CD14-positive monocyte (primary cell): ENCODE data around the gene SLC39A9. TPM values are rescaled to one million over a fixed set of nuclear protein-coding genes. Genes with fewer than 3 reads are reported as not detected.
A peak's percentile ranks its signal among the peaks of the same experiment; 100 is the strongest.

Source experiments
- DNase-seq, 3 donors: peaks; one replicate each; pipeline ENCODE4 v3.0.0-alpha.2; 2011 to 2022
- H2AFZ ChIP-seq: 2 replicates; pipeline ENCODE4 v1.6.0; 2012; ENCODE audit warnings: mild to moderate bottlenecking, low read depth, low read length, inconsistent platforms; ENCODE audit not compliant: insufficient read depth, poor library complexity, severe bottlenecking
- H3K27ac ChIP-seq, 2 donors: 1 replicate in 1 of 2; 2 replicates in 1 of 2; pipeline ENCODE4 v1.5.1; 2012 to 2013; ENCODE audit warnings: low read length in 2 of 2, control low read depth in 1 of 2, inconsistent platforms in 1 of 2, low read depth in 1 of 2, mild to moderate bottlenecking in 1 of 2
- H3K27me3 ChIP-seq, 2 donors: one replicate each; pipeline versions ENCODE4 v1.6.0 to v1.6.1; 2011 to 2013; ENCODE audit warnings: low read length in 2 of 2; ENCODE audit not compliant: control insufficient read depth in 2 of 2, insufficient read depth in 2 of 2
- H3K36me3 ChIP-seq, 2 donors: replicated peaks in 1 of 2; 1 replicate in 1 of 2; 2 replicates in 1 of 2; pipeline versions ENCODE4 v1.5.1 to v1.6.1; 2012 to 2013; ENCODE audit warnings: low read length in 2 of 2, control low read depth in 1 of 2, inconsistent platforms in 1 of 2, mild to moderate bottlenecking in 1 of 2; ENCODE audit not compliant: insufficient read depth in 2 of 2, control insufficient read depth in 1 of 2
- H3K4me1 ChIP-seq, 2 donors: 1 replicate in 1 of 2; 2 replicates in 1 of 2; pipeline versions ENCODE4 v1.5.1 to v1.6.1; 2012 to 2013; ENCODE audit warnings: low read length in 2 of 2, control low read depth in 1 of 2, inconsistent platforms in 1 of 2, mild to moderate bottlenecking in 1 of 2, moderate library complexity in 1 of 2; ENCODE audit not compliant: insufficient read depth in 2 of 2, control insufficient read depth in 1 of 2
- H3K4me2 ChIP-seq: replicated peaks from 2 replicates; pipeline ENCODE3; 2012; ENCODE audit warnings: low read length, moderate library complexity, mild to moderate bottlenecking; ENCODE audit not compliant: poor library complexity, severe bottlenecking; ENCODE audit errors: extremely low read depth
- H3K4me3 ChIP-seq, 3 experiments: fragments of 200-600 bp in 1 of 3; sonication (generic) in 1 of 3; replicated peaks in 1 of 3; 1 replicate in 2 of 3; 2 replicates in 1 of 3; pipeline ENCODE4 v1.5.1; 2011 to 2013; ENCODE audit warnings: low read length in 3 of 3, mild to moderate bottlenecking in 3 of 3, control low read depth in 2 of 3, low read depth in 2 of 3, inconsistent platforms in 1 of 3, moderate library complexity in 1 of 3
- H3K79me2 ChIP-seq: 2 replicates; pipeline ENCODE4 v1.6.0; 2012; ENCODE audit warnings: mild to moderate bottlenecking, control low read depth, inconsistent platforms, low read length, moderate library complexity; ENCODE audit not compliant: insufficient read depth
- H3K9ac ChIP-seq: 2 replicates; pipeline ENCODE4 v1.6.0; 2017; ENCODE audit warnings: low read length, mild to moderate bottlenecking; ENCODE audit not compliant: insufficient read depth, poor library complexity, severe bottlenecking
- H3K9me3 ChIP-seq, 2 donors: replicated peaks in 1 of 2; 1 replicate in 1 of 2; 2 replicates in 1 of 2; pipeline versions ENCODE4 v1.5.1 to v1.6.1; 2012 to 2013; ENCODE audit warnings: low read length in 2 of 2, control low read depth in 1 of 2; ENCODE audit not compliant: control insufficient read depth in 1 of 2, insufficient read depth in 1 of 2
- H4K20me1 ChIP-seq: 2 replicates; pipeline ENCODE4 v1.6.0; 2012; ENCODE audit warnings: mild to moderate bottlenecking, low read length, control low read depth, moderate library complexity; ENCODE audit not compliant: insufficient read depth
- H3K27ac Mint-ChIP-seq, 7 donors: one replicate each; pipeline ENCODE4 v1.8.0; 2020; ENCODE audit warnings: mild to moderate bottlenecking in 7 of 7, mixed read lengths in 7 of 7, moderate library complexity in 6 of 7, inconsistent platforms in 2 of 7
- H3K27me3 Mint-ChIP-seq, 3 donors: one replicate each; pipeline ENCODE4 v1.8.0; 2021 to 2022; ENCODE audit warnings: low read depth in 3 of 3, mild to moderate bottlenecking in 3 of 3, mixed read lengths in 3 of 3, moderate library complexity in 3 of 3, inconsistent platforms in 1 of 3
- H3K36me3 Mint-ChIP-seq, 2 donors: one replicate each; pipeline ENCODE4 v1.8.0; 2020; ENCODE audit warnings: mixed read lengths in 2 of 2, inconsistent platforms in 1 of 2, mild to moderate bottlenecking in 1 of 2
- H3K4me1 Mint-ChIP-seq: one replicate; pipeline ENCODE4 v1.8.0; 2020; ENCODE audit warnings: mild to moderate bottlenecking, mixed read lengths
- H3K4me3 Mint-ChIP-seq, 2 donors: one replicate each; pipeline ENCODE4 v1.8.0; 2020; ENCODE audit warnings: mild to moderate bottlenecking in 2 of 2, mixed read lengths in 2 of 2, moderate library complexity in 1 of 2
- H3K9me3 Mint-ChIP-seq, 7 donors: one replicate each; pipeline ENCODE4 v1.8.0; 2020 to 2022; ENCODE audit warnings: mixed read lengths in 7 of 7, mild to moderate bottlenecking in 6 of 7, moderate library complexity in 6 of 7, inconsistent platforms in 2 of 7
- WGBS: methylation state at CpG from one replicate; pipeline ENCODE4 v1.1.5; 2013; ENCODE audit warnings: missing lambda C conversion rate; ENCODE audit not compliant: insufficient coverage; 5-methylcytosine and 5-hydroxymethylcytosine counted together
- intact Hi-C, 2 donors: fragments of 100-400 bp; cut with micrococcal nuclease; formaldehyde crosslinking; loops; one replicate each; pipeline versions ENCODE4 v1.15.0 to v1.15.1; 2023
- polyA plus RNA-seq, 3 donors: library from polyadenylated mRNA; depleted of rRNA in 1 of 3; unstranded in 2 of 3; stranded (reverse) in 1 of 3; fragments of 300-500 nt in 2 of 3; fragments of >200 nt in 1 of 3; fragmentation: Illumina TruSeq in 2 of 3; gene quantifications; 1 replicate in 2 of 3; 2 replicates in 1 of 3; pipeline ENCODE4 v1.2.3, GENCODE V29; 2012 to 2021
- TF ChIP-seq, protein P1 (sequence below): fragments of 200-600 bp; IDR thresholded peaks from one replicate; pipeline ENCODE4 v1.8.0; 2022; ENCODE audit warnings: antibody characterized with exemption, mild to moderate bottlenecking

Gene SLC39A9
- polyA plus RNA-seq, 3 donors, result 28.6 to 44.2 (median 37.6) TPM

GRCh38 chr14:69485701-69486100 is 87.2 kb downstream of the SLC39A9 start:
- H3K36me3 Mint-ChIP-seq, result no peaks in the 10 kb centered on the region
- Histone ChIP-seq H4K20me1 (no peaks in the 10 kb centered on the region), H3K9me3 (peaks cover 0 to 11% of the 10 kb centered on the region in 2 donors), H3K27ac (no peak overlapping the region), H3K9ac (no peak overlapping the region), H2AFZ (no peak overlapping the region), H3K4me1 (peaks cover 0 to 13% of the 10 kb centered on the region in 2 donors), H3K36me3 (no peaks in the 10 kb centered on the region), H3K4me3 (no peak overlapping the region), H3K27me3 (peaks cover 43 to 63% of the 10 kb centered on the region in 2 donors), H3K79me2 (no peaks in the 10 kb centered on the region), H3K4me2 (no peak overlapping the region)
- H3K27me3 Mint-ChIP-seq, result peaks cover 55 to 81% (median 72%) of the 10 kb centered on the region in 3 donors
- H3K4me3 Mint-ChIP-seq, result peak overlapping the region in 1 of 2 donors; percentile 72
- H3K27ac Mint-ChIP-seq, result no peak overlapping the region
- TF ChIP-seq, protein P1, sequence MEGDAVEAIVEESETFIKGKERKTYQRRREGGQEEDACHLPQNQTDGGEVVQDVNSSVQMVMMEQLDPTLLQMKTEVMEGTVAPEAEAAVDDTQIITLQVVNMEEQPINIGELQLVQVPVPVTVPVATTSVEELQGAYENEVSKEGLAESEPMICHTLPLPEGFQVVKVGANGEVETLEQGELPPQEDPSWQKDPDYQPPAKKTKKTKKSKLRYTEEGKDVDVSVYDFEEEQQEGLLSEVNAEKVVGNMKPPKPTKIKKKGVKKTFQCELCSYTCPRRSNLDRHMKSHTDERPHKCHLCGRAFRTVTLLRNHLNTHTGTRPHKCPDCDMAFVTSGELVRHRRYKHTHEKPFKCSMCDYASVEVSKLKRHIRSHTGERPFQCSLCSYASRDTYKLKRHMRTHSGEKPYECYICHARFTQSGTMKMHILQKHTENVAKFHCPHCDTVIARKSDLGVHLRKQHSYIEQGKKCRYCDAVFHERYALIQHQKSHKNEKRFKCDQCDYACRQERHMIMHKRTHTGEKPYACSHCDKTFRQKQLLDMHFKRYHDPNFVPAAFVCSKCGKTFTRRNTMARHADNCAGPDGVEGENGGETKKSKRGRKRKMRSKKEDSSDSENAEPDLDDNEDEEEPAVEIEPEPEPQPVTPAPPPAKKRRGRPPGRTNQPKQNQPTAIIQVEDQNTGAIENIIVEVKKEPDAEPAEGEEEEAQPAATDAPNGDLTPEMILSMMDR, result no peak
- DNase-seq, result no peak
- WGBS, result no CpG with 5 or more reads among the region's 6 CpGs
- intact Hi-C loops, result no loop called here
- peaks cover 0 to 10% (median 0%) of the 10 kb centered on the region in 7 donors for H3K9me3 Mint-ChIP-seq
- H3K4me1 Mint-ChIP-seq, result peaks cover 5% of the 10 kb centered on the region

GRCh38 chr14:69487226-69487625 is 88.7 kb downstream of the SLC39A9 start:
- Histone ChIP-seq H3K4me3 (no peak overlapping the region), H3K9ac (no peak overlapping the region), H3K9me3 (peaks cover 0 to 11% of the 10 kb centered on the region in 2 donors), H2AFZ (no peak overlapping the region), H3K79me2 (no peaks in the 10 kb centered on the region), H3K4me2 (no peak overlapping the region), H3K27ac (no peak overlapping the region), H3K27me3 (peaks cover 38 to 59% of the 10 kb centered on the region in 2 donors), H3K36me3 (no peaks in the 10 kb centered on the region), H4K20me1 (no peaks in the 10 kb centered on the region), H3K4me1 (peaks cover 0 to 13% of the 10 kb centered on the region in 2 donors)
- Mint-ChIP-seq H3K27ac (no peak overlapping the region), H3K9me3 (peaks cover 0 to 10% (median 0%) of the 10 kb centered on the region in 7 donors), H3K27me3 (peaks cover 63 to 80% (median 67%) of the 10 kb centered on the region in 3 donors), H3K4me1 (no peaks in the 10 kb centered on the region), H3K4me3 (peak overlapping the region in 1 of 2 donors; percentile 64), H3K36me3 (no peaks in the 10 kb centered on the region)
- TF ChIP-seq, protein P1, result no peak
- DNase-seq, result no peak
- 92% methylated on average over 2 of the region's 4 CpGs for WGBS
- intact Hi-C loops, result no loop called here
